Measurements from ENCODE around the gene OR5A2. TPM values are rescaled to one million over a fixed set of nuclear protein-coding genes. Genes with fewer than 3 reads are reported as not detected.
"Not testable (repeated sequence)": the region's sequence is repeated elsewhere in the genome, so short reads cannot be mapped to it uniquely, and the experiment has no call there.

Gene OR5A2
- total RNA-seq, 1 experiment from 2014 or later: not detected

DNA sequence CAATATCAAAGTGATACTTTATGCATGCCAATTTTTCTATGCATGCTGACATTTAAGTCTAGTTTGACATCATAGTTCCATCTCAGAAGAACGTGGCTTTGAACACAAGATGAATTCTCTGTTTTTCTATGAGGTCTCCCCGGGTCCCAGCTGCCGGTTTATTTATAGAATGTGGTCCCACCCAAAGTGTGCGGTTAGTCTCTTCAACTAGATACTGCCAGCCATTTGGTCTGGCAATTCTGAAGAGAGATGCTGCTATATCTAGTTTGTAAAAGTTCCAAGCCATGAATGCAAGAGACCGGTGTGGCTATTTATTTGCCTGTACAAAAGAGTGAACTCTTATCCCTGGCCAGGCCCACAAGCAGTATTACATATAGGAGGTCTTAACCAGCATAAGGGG is 9.2 kb downstream of the OR5A2 start:
- DNase-seq: peak; percentile 2 to 11
- Histone ChIP-seq H3K27me3 (no peaks in the 10 kb centered on the region), H3K4me3 (no peak overlapping the region), H3K27ac (no peak overlapping the region), H3K36me3 (no peaks in the 10 kb centered on the region), H3K4me1 (no peaks in the 10 kb centered on the region), H3K9me3 (replicated peaks) (no peaks in the 10 kb centered on the region)

DNA sequence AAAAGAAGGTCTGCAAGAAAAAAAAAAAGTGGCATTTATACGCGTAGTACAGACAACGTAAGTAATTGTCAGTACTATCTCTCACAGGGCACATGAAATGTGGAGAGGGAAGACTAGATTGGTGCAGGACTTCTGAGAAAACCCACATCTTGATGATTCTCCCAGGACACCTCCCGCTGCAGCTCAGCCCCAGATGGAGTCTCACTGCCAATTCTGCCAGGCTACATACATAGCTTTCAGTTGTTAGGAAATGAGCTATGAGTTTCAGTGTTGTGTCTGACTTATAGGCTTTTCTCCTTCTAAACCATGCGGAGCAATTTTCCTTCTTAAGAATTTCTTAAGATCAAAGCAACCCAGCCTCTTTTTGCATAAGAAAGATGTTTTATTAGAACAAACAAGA is 9.6 kb downstream of the OR5A2 start:
- no peak overlapping the region for H3K27ac ChIP-seq
- H3K9me3 ChIP-seq (replicated peaks): no peaks in the 10 kb centered on the region
- H3K27me3 ChIP-seq: no peaks in the 10 kb centered on the region
- no peaks in the 10 kb centered on the region for H3K4me1 ChIP-seq
- H3K36me3 ChIP-seq: no peaks in the 10 kb centered on the region
- H3K4me3 ChIP-seq: no peak overlapping the region
- no peak for DNase-seq

DNA sequence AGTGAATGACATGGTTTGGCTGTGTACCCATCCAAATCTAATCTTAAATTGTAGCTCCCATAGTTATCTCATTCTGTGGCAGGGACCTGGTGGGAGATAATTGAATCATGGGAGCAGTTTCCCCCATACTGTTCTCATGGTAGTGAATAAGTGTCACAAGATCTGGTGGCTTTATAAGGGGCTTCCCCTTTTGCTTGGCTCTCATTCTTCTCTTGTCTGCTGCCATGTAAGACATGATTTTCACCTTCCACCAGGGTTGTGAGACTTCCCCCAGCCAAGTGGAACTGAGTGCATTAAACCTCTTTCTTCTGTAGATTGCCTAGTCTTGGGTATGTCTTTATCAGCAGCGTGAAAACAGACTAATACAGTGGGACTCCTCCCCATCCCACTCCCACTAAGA is 11.1 kb downstream of the OR5A2 start:
- Histone ChIP-seq H3K36me3 (no peaks in the 10 kb centered on the region), H3K9me3 (replicated peaks) (no peaks in the 10 kb centered on the region), H3K27me3 (no peaks in the 10 kb centered on the region), H3K4me1 (no peaks in the 10 kb centered on the region), H3K4me3 (no peak overlapping the region), H3K27ac (no peak overlapping the region)
- DNase-seq: no peak

DNA sequence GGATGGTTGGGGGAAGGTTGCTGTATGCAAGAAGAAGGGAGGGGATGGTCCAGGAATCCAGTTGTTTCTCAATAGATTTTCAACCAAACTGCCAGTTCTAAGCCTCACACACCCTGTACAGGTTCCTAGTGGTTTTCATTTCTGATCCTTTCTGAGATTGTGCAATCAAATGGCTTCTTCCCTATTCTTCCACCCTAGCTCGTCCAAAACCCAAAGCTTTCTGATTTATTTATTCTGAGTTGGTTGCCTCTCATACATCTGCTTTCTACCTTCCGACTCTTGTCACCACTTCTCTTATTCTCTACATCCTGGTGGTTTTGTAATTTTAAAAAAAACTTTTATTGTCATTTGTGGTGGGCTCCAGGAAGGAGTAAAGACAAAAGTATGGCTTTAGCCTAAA is 12.6 kb downstream of the OR5A2 start:
- Histone ChIP-seq H3K4me3 (no peak overlapping the region), H3K27me3 (no peaks in the 10 kb centered on the region), H3K27ac (no peak overlapping the region), H3K4me1 (no peaks in the 10 kb centered on the region), H3K36me3 (no peaks in the 10 kb centered on the region), H3K9me3 (replicated peaks) (no peaks in the 10 kb centered on the region)
- DNase-seq: no peak

DNA sequence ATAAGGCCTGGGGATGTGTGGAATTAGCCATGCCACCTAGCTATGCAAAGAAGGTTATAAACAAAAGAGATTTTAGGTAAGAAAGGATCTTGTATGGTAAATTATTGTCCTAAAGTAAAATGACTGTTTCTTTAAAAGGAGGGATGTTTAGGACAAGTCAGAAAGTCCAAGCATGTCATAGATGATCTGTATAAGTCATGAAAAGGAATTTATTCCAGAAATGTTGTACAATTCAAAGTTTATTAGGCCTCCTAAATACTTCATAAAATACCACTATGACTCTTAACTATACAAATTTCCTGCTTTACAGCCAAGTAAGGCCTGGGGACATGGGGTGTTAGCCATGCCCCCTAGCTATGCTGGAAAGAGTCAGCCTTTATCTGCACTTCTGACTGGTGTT is 22.7 kb downstream of the OR5A2 start:
- Histone ChIP-seq H3K27ac (no peak overlapping the region), H3K4me3 (no peak overlapping the region), H3K27me3 (no peaks in the 10 kb centered on the region), H3K36me3 (no peaks in the 10 kb centered on the region), H3K9me3 (replicated peaks) (no peaks in the 10 kb centered on the region), H3K4me1 (no peaks in the 10 kb centered on the region)
- DNase-seq: no peak

DNA sequence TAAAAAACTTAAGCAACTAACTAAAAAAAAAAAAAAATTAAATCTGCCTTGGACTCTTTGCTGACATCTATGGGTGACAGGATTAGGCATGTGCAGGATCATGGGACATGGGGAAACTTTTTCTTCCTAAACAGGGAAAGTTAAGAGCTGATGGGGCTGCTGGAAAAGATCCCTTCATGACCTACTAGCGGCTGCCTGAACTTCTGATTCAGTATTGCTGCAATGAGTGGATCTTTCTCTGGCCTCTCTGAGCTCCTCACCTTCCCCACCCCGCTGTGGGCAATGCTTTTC is 25.0 kb downstream of the OR5A2 start:
- Histone ChIP-seq H3K4me1 (no peaks in the 10 kb centered on the region), H3K27me3 (no peaks in the 10 kb centered on the region), H3K27ac (no peak overlapping the region), H3K4me3 (no peak overlapping the region), H3K9me3 (replicated peaks) (no peaks in the 10 kb centered on the region), H3K36me3 (no peaks in the 10 kb centered on the region)
- DNase-seq: no peak

DNA sequence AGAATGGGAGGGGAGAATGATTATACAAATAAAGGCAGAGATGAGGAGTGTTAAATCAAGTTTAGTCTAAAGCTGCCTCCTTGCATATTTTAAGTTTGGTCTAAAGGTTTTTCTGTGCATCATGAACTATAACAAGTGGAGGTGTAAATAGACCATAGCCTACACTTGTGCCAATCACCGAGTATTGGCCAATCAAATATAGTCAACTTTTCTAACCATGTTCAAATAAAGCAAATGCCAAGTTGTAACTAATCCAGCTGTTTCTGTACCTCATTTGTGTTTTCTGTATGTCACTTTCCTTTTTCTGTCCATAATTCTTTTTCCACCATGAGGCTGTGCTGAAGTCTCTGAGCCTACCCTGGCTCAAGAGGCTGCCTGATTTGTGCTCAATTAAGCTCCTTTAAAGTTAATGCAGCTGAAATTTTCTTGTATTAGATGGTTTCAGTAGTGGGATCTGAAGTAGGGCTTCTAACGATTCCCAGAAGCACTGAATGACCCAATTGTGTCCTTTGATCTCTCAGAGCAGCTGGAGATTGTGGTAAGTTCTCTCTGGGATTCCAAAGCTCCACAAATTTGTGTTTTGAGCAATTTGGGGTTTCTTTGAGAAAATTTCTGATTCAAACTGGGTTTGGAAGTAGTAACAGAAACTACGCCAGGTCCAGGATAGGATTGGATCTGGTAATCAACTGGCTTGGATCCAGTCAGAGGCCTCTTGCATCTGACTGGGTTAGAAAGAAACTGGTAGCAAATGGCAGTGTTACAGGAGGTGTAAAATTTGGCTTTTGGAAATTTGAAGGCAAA is 25.6 kb downstream of the OR5A2 start:
- Histone ChIP-seq H3K27me3 (no peaks in the 10 kb centered on the region), H3K9me3 (replicated peaks) (no peaks in the 10 kb centered on the region), H3K36me3 (no peaks in the 10 kb centered on the region), H3K27ac (no peak overlapping the region), H3K4me3 (no peak overlapping the region), H3K4me1 (no peaks in the 10 kb centered on the region)
- DNase-seq: peak in 1 of 2 experiments; percentile 5

DNA sequence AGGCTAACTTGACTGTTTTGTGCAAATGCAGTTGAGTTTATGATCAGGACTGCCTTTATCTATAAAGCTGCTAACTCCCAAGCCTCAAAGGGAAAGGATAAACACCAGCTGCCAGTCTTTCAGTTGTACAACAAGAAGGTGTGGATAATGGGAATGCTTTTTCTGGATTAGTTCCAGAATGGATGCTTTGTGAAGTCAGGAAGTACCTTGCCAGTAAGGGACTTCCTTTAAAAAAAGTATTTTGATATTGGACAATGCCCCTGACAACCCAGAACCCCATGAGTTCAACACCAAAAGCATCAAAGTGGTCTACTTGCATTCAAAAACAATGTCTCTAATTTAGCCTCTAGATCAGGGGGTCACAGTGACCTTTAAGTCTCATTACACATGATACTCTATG is 32.0 kb downstream of the OR5A2 start:
- Histone ChIP-seq H3K9me3 (replicated peaks) (no peaks in the 10 kb centered on the region), H3K4me3 (no peak overlapping the region)

DNA sequence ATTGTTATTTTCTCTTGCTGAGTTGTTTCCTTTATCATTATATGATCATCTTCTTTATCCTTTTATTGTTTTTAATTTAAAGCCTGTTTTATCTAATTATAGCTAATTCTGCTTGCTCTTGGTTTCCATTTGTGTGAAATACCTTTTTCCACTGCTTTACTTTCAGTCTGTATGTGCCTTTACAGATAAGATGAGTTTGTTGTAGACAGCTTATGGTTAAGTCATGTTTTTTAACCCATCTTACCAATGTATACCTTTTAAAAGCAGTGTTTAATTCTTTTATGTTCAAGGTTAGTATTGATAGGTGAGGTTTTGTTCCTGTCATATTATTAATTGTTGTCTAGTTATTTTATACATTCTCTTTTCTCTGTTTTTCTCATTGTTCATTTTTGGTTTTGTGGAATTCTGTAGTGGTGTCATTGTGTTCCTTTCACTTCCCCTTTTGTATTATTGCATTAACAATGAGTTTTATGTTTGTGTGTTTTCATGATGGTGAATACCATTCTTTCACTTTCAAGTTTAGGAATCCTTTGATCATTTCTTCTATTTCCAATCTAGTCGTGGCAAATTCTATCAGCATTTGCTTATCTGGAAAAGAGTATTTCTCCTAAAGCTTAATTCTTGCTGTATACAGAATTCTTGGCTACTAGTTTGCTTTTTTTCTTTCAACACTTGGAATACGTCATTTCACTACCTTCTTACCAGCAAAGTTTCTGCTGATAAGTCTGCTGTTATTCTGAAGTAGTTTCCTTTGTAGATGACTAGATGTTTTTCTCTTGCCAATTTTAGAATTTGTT is 45.8 kb downstream of the OR5A2 start:
- Histone ChIP-seq H3K27ac (no peak overlapping the region), H3K4me3 (no peak overlapping the region), H3K27me3 (no peaks in the 10 kb centered on the region), H3K36me3 (no peaks in the 10 kb centered on the region), H3K9me3 (replicated peaks) (no peaks in the 10 kb centered on the region), H3K4me1 (no peaks in the 10 kb centered on the region)
- DNase-seq: no peak

More for the DNA sequence above, 32.0 kb downstream of the OR5A2 start:
- DNase-seq: no peak
- no peaks in the 10 kb centered on the region for H3K36me3 ChIP-seq
- no peak overlapping the region for H3K27ac ChIP-seq
- no peaks in the 10 kb centered on the region for H3K27me3 ChIP-seq
- H3K4me1 ChIP-seq: no peaks in the 10 kb centered on the region

DNA sequence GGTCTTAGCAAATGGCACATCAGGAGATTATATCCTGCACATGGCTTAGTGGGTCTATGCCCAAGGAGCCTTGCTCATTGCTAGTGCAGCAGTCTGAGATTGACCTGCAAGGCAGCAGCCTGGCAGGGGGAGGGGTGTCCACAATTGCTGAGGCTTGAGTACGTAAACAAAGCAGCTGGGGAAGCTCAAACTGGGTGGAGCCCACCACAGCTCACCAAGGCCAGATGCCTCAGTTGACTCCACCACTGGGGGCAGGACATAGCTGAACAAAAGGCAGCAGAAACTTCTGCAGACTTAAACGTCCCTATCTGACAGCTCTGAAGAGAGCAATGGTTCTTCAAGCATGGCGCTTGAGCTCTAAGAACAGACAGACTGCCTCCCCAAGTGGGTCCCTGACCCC is 53.9 kb downstream of the OR5A2 start:
- not testable (repeated sequence) for H3K36me3 ChIP-seq; H3K4me3 ChIP-seq; H3K27ac ChIP-seq; H3K27me3 ChIP-seq; DNase-seq; H3K4me1 ChIP-seq; H3K9me3 ChIP-seq (replicated peaks)

DNA sequence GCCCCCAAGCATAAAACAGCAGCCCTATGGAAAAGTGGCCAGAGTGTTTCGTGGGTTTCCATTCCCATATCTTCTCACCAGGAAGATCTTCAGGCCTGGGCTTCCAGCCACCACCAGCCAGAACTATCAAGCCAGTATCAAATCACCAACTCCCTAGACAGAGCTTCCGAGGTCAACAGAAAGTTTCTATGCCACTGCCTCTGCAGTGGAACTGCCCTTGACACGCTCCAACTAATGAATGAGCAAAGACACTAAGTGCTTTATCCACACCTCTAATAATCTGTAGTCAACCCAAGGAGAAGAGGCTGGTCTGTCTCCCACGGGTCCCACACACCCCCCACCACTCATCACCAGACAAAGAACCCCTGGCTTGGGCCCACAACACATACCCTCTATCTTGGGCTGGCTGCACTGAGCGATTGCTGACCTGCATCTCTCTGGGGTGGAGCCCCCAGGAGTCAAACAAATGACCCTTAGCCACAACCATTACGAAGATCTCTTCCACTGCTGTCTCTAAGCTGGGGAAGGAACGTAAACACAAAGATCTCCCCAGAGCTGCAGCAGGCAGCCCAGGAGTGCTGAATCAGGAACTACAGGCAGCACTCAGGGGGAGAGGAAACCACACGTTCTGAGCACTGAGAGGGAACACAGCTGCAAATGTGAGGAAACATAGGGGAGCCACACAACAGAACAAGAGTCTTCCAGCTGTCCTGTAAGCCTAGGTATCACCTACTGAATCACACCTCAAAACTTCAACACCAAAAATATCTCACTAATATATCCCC is 57.8 kb downstream of the OR5A2 start:
- Histone ChIP-seq H3K9me3 (replicated peaks) (no peaks in the 10 kb centered on the region), H3K4me1 (no peaks in the 10 kb centered on the region), H3K36me3 (no peaks in the 10 kb centered on the region), H3K27me3 (no peaks in the 10 kb centered on the region), H3K4me3 (no peak overlapping the region), H3K27ac (no peak overlapping the region)
- DNase-seq: no peak

Other genes starting within 250 kb of the OR5A2 start
- not detected in 2 replicates for gene MPEG1, start 213.5 kb downstream of the OR5A2 start, total RNA-seq (2014; rRNA removed; shearing (Covaris generic))
- not detected in 2 replicates for gene OR5AN1, start 67.5 kb downstream of the OR5A2 start, total RNA-seq (2014; rRNA removed; shearing (Covaris generic))
- not detected in 2 replicates for gene OR5A1, start 10.1 kb upstream of the OR5A2 start, total RNA-seq (2014; rRNA removed; shearing (Covaris generic))
- not detected in 2 replicates for gene OR4D6, start 30.5 kb upstream of the OR5A2 start, total RNA-seq (2014; rRNA removed; shearing (Covaris generic))
- not detected in 2 replicates for gene OR4D10, start 46.9 kb upstream of the OR5A2 start, total RNA-seq (2014; rRNA removed; shearing (Covaris generic))
- gene OR4D11, start 77.2 kb upstream of the OR5A2 start, total RNA-seq (2014; rRNA removed; shearing (Covaris generic)): not detected in 2 replicates
- not detected in 2 replicates for gene OR4D9, start 85.1 kb upstream of the OR5A2 start, total RNA-seq (2014; rRNA removed; shearing (Covaris generic))
- 17.2 and 20.0 TPM in 2 replicates for gene OSBP, start 189.4 kb upstream of the OR5A2 start, total RNA-seq (2014; rRNA removed; shearing (Covaris generic))
- gene PATL1, start 242.6 kb upstream of the OR5A2 start, total RNA-seq (2014; rRNA removed; shearing (Covaris generic)): 27.5 and 31.2 TPM in 2 replicates